ENCODE results near the gene HNRNPR.
"Not testable (repeated sequence)": the region's sequence is repeated elsewhere in the genome, so short reads cannot be mapped to it uniquely, and the experiment has no call there.

GRCh38 chr1:23258082-23258481 lies 86.0 kb downstream of the HNRNPR start:
- not testable (repeated sequence) for TF ChIP-seq MEF2A (IDR thresholded peaks at IDR 0.05; ENCODE audit: control insufficient read depth, low read depth, low read length); JUND (IDR thresholded peaks at IDR 0.05; ENCODE audit: borderline replicate concordance, low read depth, low read length); JUND (tag; IDR thresholded peaks at IDR 0.05; ENCODE audit: borderline replicate concordance, low read depth, low read length); RFX7 (CRISPR knock-in tag; IDR thresholded peaks at IDR 0.05); HINFP (tag; conservative IDR thresholded peaks at IDR 0.05; ENCODE audit: low read depth); POLR2A (conservative IDR thresholded peaks at IDR 0.05); TRIM28 (IDR thresholded peaks at IDR 0.05); SMAD4 (CRISPR knock-in tag; conservative IDR thresholded peaks at IDR 0.05); CREBBP (IDR thresholded peaks at IDR 0.05; ENCODE audit: low read depth, low read length); SMC3 (conservative IDR thresholded peaks at IDR 0.05; ENCODE audit: insufficient read depth, low read depth, low read length); ZBTB1 (CRISPR knock-in tag; IDR thresholded peaks at IDR 0.05; ENCODE audit: borderline replicate concordance, low read depth); MEF2D (tag; conservative IDR thresholded peaks at IDR 0.05; ENCODE audit: low read depth); TOE1 (IDR thresholded peaks at IDR 0.05; ENCODE audit: borderline replicate concordance); TOE1 (CRISPR knock-in tag; IDR thresholded peaks at IDR 0.05; ENCODE audit: borderline replicate concordance, low read depth)
- TF ChIP-seq, protein P1, sequence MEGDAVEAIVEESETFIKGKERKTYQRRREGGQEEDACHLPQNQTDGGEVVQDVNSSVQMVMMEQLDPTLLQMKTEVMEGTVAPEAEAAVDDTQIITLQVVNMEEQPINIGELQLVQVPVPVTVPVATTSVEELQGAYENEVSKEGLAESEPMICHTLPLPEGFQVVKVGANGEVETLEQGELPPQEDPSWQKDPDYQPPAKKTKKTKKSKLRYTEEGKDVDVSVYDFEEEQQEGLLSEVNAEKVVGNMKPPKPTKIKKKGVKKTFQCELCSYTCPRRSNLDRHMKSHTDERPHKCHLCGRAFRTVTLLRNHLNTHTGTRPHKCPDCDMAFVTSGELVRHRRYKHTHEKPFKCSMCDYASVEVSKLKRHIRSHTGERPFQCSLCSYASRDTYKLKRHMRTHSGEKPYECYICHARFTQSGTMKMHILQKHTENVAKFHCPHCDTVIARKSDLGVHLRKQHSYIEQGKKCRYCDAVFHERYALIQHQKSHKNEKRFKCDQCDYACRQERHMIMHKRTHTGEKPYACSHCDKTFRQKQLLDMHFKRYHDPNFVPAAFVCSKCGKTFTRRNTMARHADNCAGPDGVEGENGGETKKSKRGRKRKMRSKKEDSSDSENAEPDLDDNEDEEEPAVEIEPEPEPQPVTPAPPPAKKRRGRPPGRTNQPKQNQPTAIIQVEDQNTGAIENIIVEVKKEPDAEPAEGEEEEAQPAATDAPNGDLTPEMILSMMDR (IDR thresholded peaks at IDR 0.05 in 2 of 3, conservative IDR thresholded peaks at IDR 0.05 in 1 of 3; ENCODE audit: insufficient read depth in 2 of 3, low read depth in 1 of 3, low read length in 3 of 3) = not testable (repeated sequence)

Data from K562 (cell line).